IMR-90 (cell line): ENCODE data around the gene SLC12A7. TPM values are rescaled to one million over a fixed set of nuclear protein-coding genes. Genes with fewer than 3 reads are reported as not detected.

Experiments used
- ATAC-seq: fragments of 200-7000 bp; cut with Tn5 transposase; 2 replicates; pipeline ENCODE4 v1.9.1; 2020; ENCODE audit warnings: low read depth, mild to moderate bottlenecking, moderate library complexity
- BruUV-seq: library from RNA; stranded (reverse); fragments of 400-500 nt; replicated peaks from 2 replicates; lab custom pipeline; 2021; lab: Mats Ljungman, UMichigan
- CTCF ChIA-PET: fragments of 300-600 bp; formaldehyde crosslinking; extraction: SDS; loops from one replicate; lab custom pipeline; 2021; ENCODE audit warnings: antibody characterized with exemption; lab: Yijun Ruan, JAX
- POLR2A ChIA-PET: fragments of 300-600 bp; sonication (Branson Sonifier 250); formaldehyde crosslinking; loops from one replicate; lab custom pipeline; 2022; ENCODE audit warnings: antibody characterized with exemption; ENCODE audit not compliant: unreplicated experiment; lab: Charles Lee
- DNase-seq: peaks from one replicate; pipeline ENCODE4 v3.0.0; 2013
- H2AFZ ChIP-seq: replicated peaks from 2 replicates; pipeline ENCODE3; 2013; ENCODE audit warnings: low read length, mild to moderate bottlenecking; ENCODE audit not compliant: poor library complexity
- H2AK5ac ChIP-seq: 2 replicates; pipeline ENCODE4 v1.6.1; 2013; ENCODE audit warnings: low read depth, low read length, inconsistent platforms
- H2AK9ac ChIP-seq: replicated peaks from 2 replicates; pipeline ENCODE3; 2013; ENCODE audit warnings: mild to moderate bottlenecking, low read depth, low read length, moderate library complexity; ENCODE audit not compliant: poor library complexity
- H2BK120ac ChIP-seq: 2 replicates; pipeline ENCODE4 v1.6.1; 2013; ENCODE audit warnings: low read depth, low read length, inconsistent platforms
- H2BK15ac ChIP-seq: 3 replicates; pipeline ENCODE4 v1.6.1; 2013; ENCODE audit warnings: low read depth, low read length, inconsistent platforms
- H2BK20ac ChIP-seq: 2 replicates; pipeline ENCODE4 v1.6.1; 2013; ENCODE audit warnings: low read depth, mild to moderate bottlenecking, inconsistent platforms, low read length, moderate library complexity
- H2BK5ac ChIP-seq: 2 replicates; pipeline ENCODE4 v1.6.1; 2013; ENCODE audit warnings: mild to moderate bottlenecking, low read depth, low read length, inconsistent platforms; ENCODE audit not compliant: poor library complexity, severe bottlenecking
- H3K14ac ChIP-seq: replicated peaks from 2 replicates; pipeline ENCODE4 v1.6.1; 2013; ENCODE audit warnings: low read depth, low read length, inconsistent platforms
- H3K18ac ChIP-seq: 2 replicates; pipeline ENCODE4 v1.6.1; 2013; ENCODE audit warnings: low read depth, low read length, control low read depth
- H3K23ac ChIP-seq: 2 replicates; pipeline ENCODE4 v1.6.1; 2013; ENCODE audit warnings: low read depth, low read length, inconsistent platforms
- H3K27ac ChIP-seq: 2 replicates; pipeline ENCODE4 v1.5.1; 2013; ENCODE audit warnings: mild to moderate bottlenecking, control low read depth, low read length; ENCODE audit not compliant: insufficient read depth
- H3K27me3 ChIP-seq: 2 replicates; pipeline ENCODE4 v1.6.1; 2013; ENCODE audit warnings: low read length; ENCODE audit not compliant: control insufficient read depth, insufficient read depth
- H3K36me3 ChIP-seq: 2 replicates; pipeline ENCODE4 v1.6.1; 2013; ENCODE audit warnings: low read length, mixed read lengths; ENCODE audit not compliant: control insufficient read depth, insufficient read depth
- H3K4ac ChIP-seq: 2 replicates; pipeline ENCODE4 v1.6.1; 2013; ENCODE audit warnings: low read depth, low read length, inconsistent platforms
- H3K4me1 ChIP-seq: 2 replicates; pipeline ENCODE4 v1.6.1; 2013; ENCODE audit warnings: low read length, mixed read lengths; ENCODE audit not compliant: control insufficient read depth, insufficient read depth
- H3K4me2 ChIP-seq: 2 replicates; pipeline ENCODE4 v1.6.1; 2013; ENCODE audit warnings: low read depth, mild to moderate bottlenecking, control low read depth, low read length, moderate library complexity
- H3K4me3 ChIP-seq: 2 replicates; pipeline ENCODE4 v1.5.1; 2013; ENCODE audit warnings: low read depth, mild to moderate bottlenecking, control low read depth, low read length, moderate library complexity; ENCODE audit not compliant: insufficient read depth
- H3K56ac ChIP-seq: 2 replicates; pipeline ENCODE4 v1.6.1; 2013; ENCODE audit warnings: low read length, inconsistent platforms; ENCODE audit not compliant: insufficient read depth; ENCODE audit errors: extremely low read depth
- H3K79me1 ChIP-seq, 2 experiments: 2 replicates each; pipeline ENCODE4 v1.6.1; 2013; ENCODE audit warnings: low read length in 2 of 2, inconsistent platforms in 1 of 2, low read depth in 1 of 2
- H3K9ac ChIP-seq: 2 replicates; pipeline ENCODE4 v1.6.1; 2013; ENCODE audit warnings: low read depth, low read length, control low read depth
- H3K9me1 ChIP-seq: 2 replicates; pipeline ENCODE4 v1.6.1; 2013; ENCODE audit warnings: low read length, inconsistent platforms; ENCODE audit not compliant: insufficient read depth
- H3K9me3 ChIP-seq: 2 replicates; pipeline ENCODE4 v1.6.1; 2013; ENCODE audit warnings: low read length; ENCODE audit not compliant: control insufficient read depth, insufficient read depth
- H4K20me1 ChIP-seq: 2 replicates; pipeline ENCODE4 v1.6.1; 2013; ENCODE audit warnings: low read length, inconsistent platforms; ENCODE audit not compliant: insufficient read depth
- H4K5ac ChIP-seq: 2 replicates; pipeline ENCODE4 v1.6.1; 2013; ENCODE audit warnings: mild to moderate bottlenecking, low read depth, low read length, control low read depth
- H4K8ac ChIP-seq, 2 experiments: 2 replicates each; pipeline ENCODE4 v1.6.1; 2013; ENCODE audit warnings: low read depth in 2 of 2, low read length in 2 of 2, control low read depth in 1 of 2, inconsistent platforms in 1 of 2
- H4K91ac ChIP-seq: 2 replicates; pipeline ENCODE4 v1.6.1; 2013; ENCODE audit warnings: low read depth, low read length, inconsistent platforms; ENCODE audit not compliant: insufficient read depth
- CEBPB ChIP-seq: IDR thresholded peaks from 2 replicates; pipeline ENCODE4 v1.6.1; 2012; ENCODE audit warnings: low read depth, low read length, improper control_type of control experiment
- MAFK ChIP-seq: IDR thresholded peaks from 2 replicates; pipeline ENCODE4 v1.6.1; 2012; ENCODE audit warnings: low read depth, low read length, improper control_type of control experiment
- MXI1 ChIP-seq: IDR thresholded peaks from 2 replicates; pipeline ENCODE4 v1.6.1; 2012; ENCODE audit warnings: low read depth, mild to moderate bottlenecking, low read length, moderate library complexity, borderline replicate concordance
- WGBS, 2 experiments: methylation state at CpG; one replicate each; pipeline versions ENCODE4 v1.1.5 to v1.1.7; 2013; ENCODE audit warnings: missing lambda C conversion rate in 2 of 2; ENCODE audit not compliant: insufficient read length in 1 of 2; ENCODE audit errors: extremely low coverage in 2 of 2; 5-methylcytosine and 5-hydroxymethylcytosine counted together
- dilution Hi-C: fragments of 300-500 bp; cut with HindIII; formaldehyde crosslinking; loops from one replicate; pipeline ENCODE4 v1.14.3; 2018; ENCODE audit warnings: low sequenced_read_pairs; ENCODE audit not compliant: unreplicated experiment
- in situ Hi-C: fragments of 300-500 bp; cut with MboI; formaldehyde crosslinking; loops from 3 replicates; pipeline ENCODE4 v1.14.3; 2019; ENCODE audit warnings: low sequenced_read_pairs, inconsistent platforms, mixed read lengths
- intact Hi-C: fragments of 100-400 bp; cut with micrococcal nuclease; formaldehyde crosslinking; loops from 2 replicates; pipeline ENCODE4 v1.10.0; 2022
- polyA plus RNA-seq, 3 experiments: library from polyadenylated mRNA; depleted of rRNA; stranded (reverse); fragments of >200 nt; gene quantifications; 2 replicates each; pipeline ENCODE4 v1.2.3, GENCODE V29; 2012; ENCODE audit warnings: low replicate concordance in 1 of 3
- total RNA-seq: library from RNA; depleted of rRNA; stranded (reverse); fragments of >200 nt; gene quantifications from 2 replicates; pipeline ENCODE4 v1.2.3, GENCODE V29; 2012
- TF ChIP-seq, protein P1 (sequence below): fragments of 150-350 bp; IDR thresholded peaks from 2 replicates; pipeline ENCODE4 v1.6.1; 2016; ENCODE audit warnings: low read depth, mild to moderate bottlenecking, low read length, moderate library complexity, borderline replicate concordance

The SLC12A7 gene
- total and polyA plus RNA-seq, 2 of the 4 experiments (the other 2 are of a cell fraction), result 3.0 to 6.1 TPM

DNA sequence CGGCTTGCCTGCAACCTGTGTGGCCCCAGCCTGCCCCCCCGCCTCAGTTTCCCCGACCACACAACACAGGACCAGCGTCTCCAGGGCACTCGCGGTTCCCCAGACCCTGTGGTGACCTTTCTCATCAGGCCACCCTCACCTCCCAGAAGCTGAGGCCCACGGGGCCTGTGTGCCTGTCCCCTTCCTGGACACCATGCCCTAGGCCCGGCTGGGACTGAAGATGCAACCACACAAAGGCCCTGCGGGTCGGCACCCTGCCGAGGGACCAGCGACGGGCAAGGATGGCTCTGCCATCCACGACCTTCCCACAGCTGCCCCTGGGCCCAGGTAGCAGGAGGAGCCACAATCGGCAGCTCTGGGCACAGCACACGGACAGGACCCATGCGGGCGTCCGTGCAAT, 34.8 kb downstream of the SLC12A7 start:
- H2BK15ac ChIP-seq, result no peak overlapping the region
- no peaks in the 10 kb centered on the region for H3K27me3 ChIP-seq
- H3K4me2 ChIP-seq, result no peak overlapping the region
- ChIA-PET POLR2A (interaction anchor here (0.6 kb wide), 1 partner anchor 106 kb away, joined by 6 read pairs; no protein-coding TSS in a partner anchor), CTCF (interaction anchor here (0.5 kb wide), 1 partner anchor 157 kb away, joined by 3 read pairs; no protein-coding TSS in a partner anchor)
- no peaks in the 10 kb centered on the region; the same call in 1 of the 2 replicates for H3K9me1 ChIP-seq
- ATAC-seq (no peak), DNase-seq (no peak)
- BruUV-seq, result no TSS peak
- no peak overlapping the region for H3K9ac ChIP-seq
- H4K8ac ChIP-seq, result no peak overlapping the region
- H3K18ac ChIP-seq, result no peak overlapping the region
- 93% methylated on average over 8 of the region's 19 CpGs; no CpG with 5 or more reads in 1 of the 2 experiments for WGBS, 2 experiments
- H3K36me3 ChIP-seq, result peaks cover 22% of the 10 kb centered on the region; the same call in 1 of the 2 replicates
- intact Hi-C loops, result no loop called here
- no peak overlapping the region for H4K91ac ChIP-seq
- no peak overlapping the region for H3K4ac ChIP-seq
- H3K79me1 ChIP-seq, result no peaks in the 10 kb centered on the region
- in situ Hi-C loops, result no loop called here
- no peak overlapping the region for H3K14ac ChIP-seq
- H3K27ac ChIP-seq, result no peak overlapping the region
- TF ChIP-seq MXI1, result no peak
- TF ChIP-seq, protein P1, sequence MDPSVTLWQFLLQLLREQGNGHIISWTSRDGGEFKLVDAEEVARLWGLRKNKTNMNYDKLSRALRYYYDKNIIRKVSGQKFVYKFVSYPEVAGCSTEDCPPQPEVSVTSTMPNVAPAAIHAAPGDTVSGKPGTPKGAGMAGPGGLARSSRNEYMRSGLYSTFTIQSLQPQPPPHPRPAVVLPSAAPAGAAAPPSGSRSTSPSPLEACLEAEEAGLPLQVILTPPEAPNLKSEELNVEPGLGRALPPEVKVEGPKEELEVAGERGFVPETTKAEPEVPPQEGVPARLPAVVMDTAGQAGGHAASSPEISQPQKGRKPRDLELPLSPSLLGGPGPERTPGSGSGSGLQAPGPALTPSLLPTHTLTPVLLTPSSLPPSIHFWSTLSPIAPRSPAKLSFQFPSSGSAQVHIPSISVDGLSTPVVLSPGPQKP, result no peak
- no peak for TF ChIP-seq MAFK
- TF ChIP-seq CEBPB, result no peak
- H4K20me1 ChIP-seq, result no peaks in the 10 kb centered on the region; the same call in 1 of the 2 replicates
- no peak overlapping the region for H2AFZ ChIP-seq
- no peaks in the 10 kb centered on the region for H3K4me1 ChIP-seq
- no peak overlapping the region for H2AK5ac ChIP-seq
- no peak overlapping the region for H2BK5ac ChIP-seq
- H3K56ac ChIP-seq, result no peak overlapping the region
- H2BK20ac ChIP-seq, result no peak overlapping the region
- no peak overlapping the region for H2AK9ac ChIP-seq
- H3K9me3 ChIP-seq, result no peaks in the 10 kb centered on the region
- H3K23ac ChIP-seq, result no peak overlapping the region
- H4K5ac ChIP-seq, result no peak overlapping the region
- no peak overlapping the region for H2BK120ac ChIP-seq
- no peak overlapping the region for H3K4me3 ChIP-seq
- dilution Hi-C loops, result no loop called here
